ENCODE data around the gene TTLL10. TPM values are rescaled to one million over a fixed set of nuclear protein-coding genes. Genes with fewer than 3 reads are reported as not detected.

Gene TTLL10
- total and polyA plus RNA-seq, 2 of the 8 experiments (the other 6 are each of a cell fraction or from before 2014, with no cell fraction given) = 1.1 to 1.7 TPM

DNA sequence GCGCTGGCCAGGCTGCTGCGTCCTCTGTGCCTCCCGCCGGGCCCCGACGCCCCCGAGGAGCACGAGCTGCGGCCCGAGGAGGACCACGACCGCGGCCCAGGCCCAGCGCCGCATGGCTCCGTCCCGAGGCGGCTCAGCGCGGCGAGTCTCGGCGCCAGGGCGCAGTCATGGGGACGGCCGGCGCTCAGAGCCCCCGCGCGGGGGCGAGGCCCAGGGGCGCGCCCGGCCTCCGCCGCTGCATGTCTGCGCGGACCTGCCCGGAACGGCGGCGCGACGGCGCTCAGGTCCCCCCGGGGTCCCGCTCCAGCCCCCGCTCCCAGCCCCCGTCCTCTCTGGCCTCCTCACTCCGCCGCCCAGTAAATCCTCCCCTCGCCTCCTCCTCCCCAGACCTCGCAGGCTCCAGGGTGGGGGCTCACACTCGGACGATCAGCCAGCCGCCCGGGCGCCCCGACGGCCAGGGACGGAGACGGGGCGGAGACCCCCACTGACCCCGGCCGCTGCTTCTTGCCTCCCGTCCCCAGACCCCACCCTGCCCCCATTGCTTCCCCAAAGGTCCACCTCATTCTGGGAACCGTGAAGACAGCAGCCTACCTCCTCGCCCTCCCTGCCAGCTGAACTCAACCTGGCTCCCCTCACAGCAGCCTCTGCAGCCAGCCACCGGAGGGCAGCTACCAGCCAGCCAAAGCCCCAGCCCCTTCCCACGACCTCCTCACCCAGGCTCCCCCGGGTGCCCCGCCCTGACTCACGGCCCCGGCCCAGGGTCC is 73.1 kb downstream of the TTLL10 start, which contains the start of gene C1QTNF12 (continued):
- no peak for TF ChIP-seq KDM5A (IDR thresholded peaks at IDR 0.05; ENCODE audit: low read length)
- TF ChIP-seq EP300 (IDR thresholded peaks at IDR 0.05; ENCODE audit: borderline replicate concordance in 1 of 2, low read depth in 2 of 2, low read length in 2 of 2) = no peak
- no peak for TF ChIP-seq CTBP2 (IDR thresholded peaks at IDR 0.05; ENCODE audit: borderline replicate concordance, insufficient read depth, insufficient read length, low read length)
- no peak for TF ChIP-seq KDM1A (IDR thresholded peaks at IDR 0.05; ENCODE audit: borderline replicate concordance, low read length)
- TF ChIP-seq SIX5 (IDR thresholded peaks at IDR 0.05; ENCODE audit: low read depth, low read length) = no peak
- TF ChIP-seq, protein P1, sequence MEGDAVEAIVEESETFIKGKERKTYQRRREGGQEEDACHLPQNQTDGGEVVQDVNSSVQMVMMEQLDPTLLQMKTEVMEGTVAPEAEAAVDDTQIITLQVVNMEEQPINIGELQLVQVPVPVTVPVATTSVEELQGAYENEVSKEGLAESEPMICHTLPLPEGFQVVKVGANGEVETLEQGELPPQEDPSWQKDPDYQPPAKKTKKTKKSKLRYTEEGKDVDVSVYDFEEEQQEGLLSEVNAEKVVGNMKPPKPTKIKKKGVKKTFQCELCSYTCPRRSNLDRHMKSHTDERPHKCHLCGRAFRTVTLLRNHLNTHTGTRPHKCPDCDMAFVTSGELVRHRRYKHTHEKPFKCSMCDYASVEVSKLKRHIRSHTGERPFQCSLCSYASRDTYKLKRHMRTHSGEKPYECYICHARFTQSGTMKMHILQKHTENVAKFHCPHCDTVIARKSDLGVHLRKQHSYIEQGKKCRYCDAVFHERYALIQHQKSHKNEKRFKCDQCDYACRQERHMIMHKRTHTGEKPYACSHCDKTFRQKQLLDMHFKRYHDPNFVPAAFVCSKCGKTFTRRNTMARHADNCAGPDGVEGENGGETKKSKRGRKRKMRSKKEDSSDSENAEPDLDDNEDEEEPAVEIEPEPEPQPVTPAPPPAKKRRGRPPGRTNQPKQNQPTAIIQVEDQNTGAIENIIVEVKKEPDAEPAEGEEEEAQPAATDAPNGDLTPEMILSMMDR (IDR thresholded peaks at IDR 0.05; ENCODE audit: control extremely low read depth in 1 of 3, insufficient read depth in 1 of 3, low read depth in 1 of 3, low read length in 3 of 3) = peak in 1 of 3 experiments; percentile 26; a peak in 1 of 4 replicates
- TF ChIP-seq SAP30 (IDR thresholded peaks at IDR 0.05; ENCODE audit: insufficient read depth, insufficient replicate concordance, low read length) = no peak
- no peak for TF ChIP-seq FOSL1 (IDR thresholded peaks at IDR 0.05; ENCODE audit: insufficient read depth, low read depth, low read length)
- no peak for TF ChIP-seq BACH1 (IDR thresholded peaks at IDR 0.05; ENCODE audit: low read length)
- TF ChIP-seq, protein P2, sequence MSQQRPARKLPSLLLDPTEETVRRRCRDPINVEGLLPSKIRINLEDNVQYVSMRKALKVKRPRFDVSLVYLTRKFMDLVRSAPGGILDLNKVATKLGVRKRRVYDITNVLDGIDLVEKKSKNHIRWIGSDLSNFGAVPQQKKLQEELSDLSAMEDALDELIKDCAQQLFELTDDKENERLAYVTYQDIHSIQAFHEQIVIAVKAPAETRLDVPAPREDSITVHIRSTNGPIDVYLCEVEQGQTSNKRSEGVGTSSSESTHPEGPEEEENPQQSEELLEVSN (IDR thresholded peaks at IDR 0.05) = no peak
- no peak for TF ChIP-seq CREB1 (IDR thresholded peaks at IDR 0.05)
- TF ChIP-seq GABPA (IDR thresholded peaks at IDR 0.05; ENCODE audit: borderline replicate concordance, insufficient read depth, low read length) = peak; percentile 68
- TF ChIP-seq, protein P3, sequence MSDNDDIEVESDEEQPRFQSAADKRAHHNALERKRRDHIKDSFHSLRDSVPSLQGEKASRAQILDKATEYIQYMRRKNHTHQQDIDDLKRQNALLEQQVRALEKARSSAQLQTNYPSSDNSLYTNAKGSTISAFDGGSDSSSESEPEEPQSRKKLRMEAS (IDR thresholded peaks at IDR 0.05) = peak; percentile 68
- no peak for TF ChIP-seq BRCA1 (IDR thresholded peaks at IDR 0.05; ENCODE audit: low read depth, low read length)
- no peak for TF ChIP-seq SIRT6 (IDR thresholded peaks at IDR 0.05; ENCODE audit: low read length)
- no peak for TF ChIP-seq JUND (IDR thresholded peaks at IDR 0.05; ENCODE audit: low read length)
- TF ChIP-seq EGR1 (IDR thresholded peaks at IDR 0.05; ENCODE audit: borderline replicate concordance, low read depth, low read length) = no peak
- no peak for TF ChIP-seq YY1 (IDR thresholded peaks at IDR 0.05; ENCODE audit: low read depth, low read length)
- no peak for TF ChIP-seq POU5F1 (IDR thresholded peaks at IDR 0.05; ENCODE audit: low read depth, low read length)
- peak in 1 of 2 experiments; percentile 20; a peak in 1 of 4 replicates for TF ChIP-seq RAD21 (IDR thresholded peaks at IDR 0.05 in 1 of 2, conservative IDR thresholded peaks at IDR 0.05 in 1 of 2; ENCODE audit: low read depth in 2 of 2, low read length in 2 of 2)

Measured in H1 (cell line).